Measurements from ENCODE around the gene NFE2L3.

DNA sequence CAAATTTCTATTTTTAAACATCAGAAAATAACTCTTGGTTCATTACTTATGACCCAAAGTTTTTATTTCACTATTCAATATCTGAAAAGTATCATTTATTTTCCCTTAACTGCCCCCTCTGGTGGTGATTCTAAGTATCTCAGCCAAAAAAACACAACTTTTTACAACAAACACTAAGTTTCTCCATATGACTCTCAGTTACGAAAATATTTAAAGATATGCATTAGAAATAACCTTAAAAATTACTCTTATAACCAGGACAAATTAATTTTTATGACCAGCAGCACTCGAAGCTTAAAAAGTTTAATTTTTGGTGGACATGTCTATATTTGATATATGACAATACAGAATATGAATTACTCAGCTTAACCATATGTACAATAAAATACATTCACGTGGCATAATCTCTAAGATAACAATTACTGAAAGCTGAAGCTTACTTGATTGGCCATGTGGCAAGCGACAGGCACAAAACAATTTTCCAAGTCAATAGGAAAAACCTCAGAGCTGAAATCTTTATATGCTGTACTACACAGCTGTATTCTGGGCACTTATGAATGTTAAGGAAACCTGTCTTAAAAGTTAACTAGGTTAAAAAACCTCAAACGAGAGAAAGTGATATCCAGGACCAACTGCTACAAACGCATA is 46.3 kb downstream of the NFE2L3 start:
- TF ChIP-seq, protein P1, sequence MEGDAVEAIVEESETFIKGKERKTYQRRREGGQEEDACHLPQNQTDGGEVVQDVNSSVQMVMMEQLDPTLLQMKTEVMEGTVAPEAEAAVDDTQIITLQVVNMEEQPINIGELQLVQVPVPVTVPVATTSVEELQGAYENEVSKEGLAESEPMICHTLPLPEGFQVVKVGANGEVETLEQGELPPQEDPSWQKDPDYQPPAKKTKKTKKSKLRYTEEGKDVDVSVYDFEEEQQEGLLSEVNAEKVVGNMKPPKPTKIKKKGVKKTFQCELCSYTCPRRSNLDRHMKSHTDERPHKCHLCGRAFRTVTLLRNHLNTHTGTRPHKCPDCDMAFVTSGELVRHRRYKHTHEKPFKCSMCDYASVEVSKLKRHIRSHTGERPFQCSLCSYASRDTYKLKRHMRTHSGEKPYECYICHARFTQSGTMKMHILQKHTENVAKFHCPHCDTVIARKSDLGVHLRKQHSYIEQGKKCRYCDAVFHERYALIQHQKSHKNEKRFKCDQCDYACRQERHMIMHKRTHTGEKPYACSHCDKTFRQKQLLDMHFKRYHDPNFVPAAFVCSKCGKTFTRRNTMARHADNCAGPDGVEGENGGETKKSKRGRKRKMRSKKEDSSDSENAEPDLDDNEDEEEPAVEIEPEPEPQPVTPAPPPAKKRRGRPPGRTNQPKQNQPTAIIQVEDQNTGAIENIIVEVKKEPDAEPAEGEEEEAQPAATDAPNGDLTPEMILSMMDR (conservative IDR thresholded peaks at IDR 0.05; ENCODE audit: low read length), result peak; percentile 83
- TF ChIP-seq EZH2phosphoT487 (IDR thresholded peaks at IDR 0.05; ENCODE audit: borderline replicate concordance), result no peak
